CD4-positive, alpha-beta memory T cell (primary cell): ENCODE data around the gene INPP4B. TPM values are rescaled to one million over a fixed set of nuclear protein-coding genes. Genes with fewer than 3 reads are reported as not detected.
"Not testable (repeated sequence)": the region's sequence is repeated elsewhere in the genome, so short reads cannot be mapped to it uniquely, and the experiment has no call there.

Experiments
- CTCF ChIA-PET: fragments of 350-600 bp; sonication (Branson Sonifier 250); formaldehyde crosslinking; loops from one replicate; lab custom pipeline; 2021; ENCODE audit warnings: inconsistent platforms; ENCODE audit not compliant: partially characterized antibody; lab: Charles Lee
- POLR2A ChIA-PET: fragments of 350-600 bp; sonication (Branson Sonifier 250); formaldehyde crosslinking; loops from one replicate; lab custom pipeline; 2021; ENCODE audit not compliant: partially characterized antibody; lab: Charles Lee
- DNase-seq, 5 donors: peaks; one replicate each; pipeline versions ENCODE4 v3.0.0 to v3.0.0-alpha.2; 2020 to 2022; ENCODE audit warnings: mixed read lengths in 1 of 5
- H3K27ac ChIP-seq: one replicate; pipeline ENCODE4 v1.7.0; 2013; ENCODE audit warnings: low read depth, low read length
- H3K27me3 ChIP-seq: 2 replicates; pipeline ENCODE4 v1.7.0; 2013; ENCODE audit warnings: mild to moderate bottlenecking, low read length, moderate library complexity; ENCODE audit not compliant: insufficient read depth
- H3K36me3 ChIP-seq: 2 replicates; pipeline ENCODE4 v1.7.0; 2013; ENCODE audit warnings: mild to moderate bottlenecking, low read length, moderate library complexity; ENCODE audit not compliant: insufficient read depth
- H3K4me1 ChIP-seq: 2 replicates; pipeline ENCODE4 v1.7.0; 2013; ENCODE audit warnings: mild to moderate bottlenecking, low read length, moderate library complexity; ENCODE audit not compliant: insufficient read depth
- H3K4me3 ChIP-seq, 2 donors: one replicate each; pipeline ENCODE4 v1.7.0; 2013; ENCODE audit warnings: low read length in 2 of 2, mild to moderate bottlenecking in 1 of 2
- H3K9me3 ChIP-seq, 2 donors: one replicate each; pipeline ENCODE4 v1.7.0; 2013; ENCODE audit warnings: low read length in 2 of 2, control low read depth in 1 of 2; ENCODE audit not compliant: control insufficient read depth in 1 of 2
- H3K27ac Mint-ChIP-seq, 7 donors: one replicate each; pipeline ENCODE4 v1.8.0; 2020 to 2021; ENCODE audit warnings: mixed read lengths in 7 of 7, mild to moderate bottlenecking in 6 of 7, inconsistent platforms in 3 of 7, moderate library complexity in 3 of 7
- H3K27me3 Mint-ChIP-seq, 2 donors: one replicate each; pipeline ENCODE4 v1.8.0; 2020 to 2021; ENCODE audit warnings: mixed read lengths in 2 of 2
- H3K36me3 Mint-ChIP-seq, 2 donors: one replicate each; pipeline ENCODE4 v1.8.0; 2020 to 2021; ENCODE audit warnings: mixed read lengths in 2 of 2, inconsistent platforms in 1 of 2, mild to moderate bottlenecking in 1 of 2
- H3K4me1 Mint-ChIP-seq, 4 donors: one replicate each; pipeline ENCODE4 v1.8.0; 2020 to 2021; ENCODE audit warnings: mixed read lengths in 4 of 4, mild to moderate bottlenecking in 1 of 4
- H3K4me3 Mint-ChIP-seq, 8 donors: one replicate each; pipeline ENCODE4 v1.8.0; 2020 to 2021; ENCODE audit warnings: mixed read lengths in 8 of 8, mild to moderate bottlenecking in 7 of 8, moderate library complexity in 6 of 8, inconsistent platforms in 3 of 8
- H3K9me3 Mint-ChIP-seq, 8 donors: one replicate each; pipeline ENCODE4 v1.8.0; 2020 to 2021; ENCODE audit warnings: mixed read lengths in 8 of 8, mild to moderate bottlenecking in 5 of 8, inconsistent platforms in 3 of 8, moderate library complexity in 1 of 8
- intact Hi-C: fragments of 100-400 bp; cut with micrococcal nuclease; formaldehyde crosslinking; loops from one replicate; pipeline ENCODE4 v1.15.1; 2023
- polyA plus RNA-seq, 2 donors: library from polyadenylated mRNA; unstranded; fragments of 300-500 nt; fragmentation: Illumina TruSeq; gene quantifications; one replicate each; pipeline ENCODE4 v1.2.3, GENCODE V29; 2021
- total RNA-seq, 2 experiments: library from RNA; stranded (reverse); gene quantifications; one replicate each; pipeline ENCODE4 v1.2.3, GENCODE V29; 2021

Gene INPP4B
- total and polyA plus RNA-seq, 4 experiments from 2014 or later, result 76.7 to 112 (median 80.8) TPM

- CTCF ChIA-PET, result interaction anchor here (0.8 to 1.0 kb wide), 2 partner anchors 14 to 29 kb away, joined by 3 to 4 read pairs; no protein-coding TSS in a partner anchor
- H3K27ac Mint-ChIP-seq, result no peak overlapping the region
- H3K4me1 ChIP-seq, result no peaks in the 10 kb centered on the region
- DNase-seq, result no peak
- peaks cover 0 to 3% of the 10 kb centered on the region in 2 donors for H3K36me3 Mint-ChIP-seq
- H3K9me3 ChIP-seq, result no peaks in the 10 kb centered on the region
- no peaks in the 10 kb centered on the region for H3K9me3 Mint-ChIP-seq
- H3K27ac ChIP-seq, result no peak overlapping the region
- intact Hi-C loops, result no loop called here
- H3K4me1 Mint-ChIP-seq, result no peaks in the 10 kb centered on the region
- no peak overlapping the region for H3K4me3 ChIP-seq
- H3K27me3 ChIP-seq, result no peaks in the 10 kb centered on the region
- H3K4me3 Mint-ChIP-seq, result no peak overlapping the region
- H3K27me3 Mint-ChIP-seq, result no peaks in the 10 kb centered on the region
- H3K36me3 ChIP-seq, result no peaks in the 10 kb centered on the region
- POLR2A ChIA-PET, result interaction anchor here (1.0 to 1.2 kb wide), 2 partner anchors 11 to 55 kb away, joined by 3 read pairs; no protein-coding TSS in a partner anchor
These were observed 333.9 kb downstream of the INPP4B start for GRCh38 chr4:142512161-142512560.

- no peaks in the 10 kb centered on the region for H3K27me3 Mint-ChIP-seq
These were observed 336.2 kb downstream of the INPP4B start for GRCh38 chr4:142509881-142510280.

GRCh38 chr4:142509381-142509780 lies 336.7 kb downstream of the INPP4B start:
- H3K36me3 ChIP-seq, H3K9me3 Mint-ChIP-seq, H3K27me3 Mint-ChIP-seq, H3K27me3 ChIP-seq, H3K4me3 Mint-ChIP-seq, intact Hi-C loops, H3K36me3 Mint-ChIP-seq, CTCF ChIA-PET, H3K4me3 ChIP-seq, H3K9me3 ChIP-seq, H3K4me1 Mint-ChIP-seq, H3K27ac Mint-ChIP-seq, DNase-seq, H3K27ac ChIP-seq, H3K4me1 ChIP-seq, POLR2A ChIA-PET: not testable (repeated sequence)

More at GRCh38 chr4:142509881-142510280, 336.2 kb downstream of the INPP4B start:
- no peak for DNase-seq
- intact Hi-C loops, result no loop called here
- H3K9me3 Mint-ChIP-seq, result no peaks in the 10 kb centered on the region
- H3K4me1 Mint-ChIP-seq, result peaks cover 0 to 4% (median under 1%) of the 10 kb centered on the region in 4 donors
- no peaks in the 10 kb centered on the region for H3K4me1 ChIP-seq
- no peaks in the 10 kb centered on the region for H3K27me3 ChIP-seq
- H3K36me3 Mint-ChIP-seq, result peaks cover 0 to 3% of the 10 kb centered on the region in 2 donors
- no peaks in the 10 kb centered on the region for H3K9me3 ChIP-seq
- no peaks in the 10 kb centered on the region for H3K36me3 ChIP-seq
- no peak overlapping the region for H3K4me3 Mint-ChIP-seq
- H3K27ac Mint-ChIP-seq, result no peak overlapping the region
- H3K27ac ChIP-seq, result no peak overlapping the region
- H3K4me3 ChIP-seq, result no peak overlapping the region
- ChIA-PET CTCF (no interaction called here), POLR2A (no interaction called here)

GRCh38 chr4:142500966-142501365 lies 345.1 kb downstream of the INPP4B start:
- Histone ChIP-seq H3K4me1 (no peaks in the 10 kb centered on the region), H3K4me3 (no peak overlapping the region), H3K27me3 (no peaks in the 10 kb centered on the region), H3K9me3 (no peaks in the 10 kb centered on the region), H3K27ac (no peak overlapping the region), H3K36me3 (no peaks in the 10 kb centered on the region)
- POLR2A ChIA-PET, result interaction anchor here (0.9 kb wide), 1 partner anchor 11 kb away, joined by 3 read pairs; no protein-coding TSS in a partner anchor
- no peak overlapping the region for H3K4me3 Mint-ChIP-seq
- no peaks in the 10 kb centered on the region for H3K36me3 Mint-ChIP-seq
- CTCF ChIA-PET, result no interaction called here
- no peak for DNase-seq
- intact Hi-C loops, result no loop called here
- no peaks in the 10 kb centered on the region for H3K27me3 Mint-ChIP-seq
- H3K4me1 Mint-ChIP-seq, result peaks cover 0 to 9% (median 6%) of the 10 kb centered on the region in 4 donors
- H3K9me3 Mint-ChIP-seq, result peaks cover 0 to 2% (median 0%) of the 10 kb centered on the region in 8 donors
- no peak overlapping the region for H3K27ac Mint-ChIP-seq

GRCh38 chr4:142497606-142498005 lies 348.5 kb downstream of the INPP4B start:
- ChIA-PET CTCF (interaction anchor here (1.1 kb wide), 1 partner anchor 15 kb away, joined by 3 read pairs; no protein-coding TSS in a partner anchor), POLR2A (no interaction called here)
- Mint-ChIP-seq H3K4me1 (peaks cover 0 to 5% (median 4%) of the 10 kb centered on the region in 4 donors), H3K27ac (no peak overlapping the region), H3K27me3 (no peaks in the 10 kb centered on the region), H3K9me3 (peaks cover 0 to 11% (median 2%) of the 10 kb centered on the region in 8 donors), H3K4me3 (no peak overlapping the region), H3K36me3 (peaks cover 2 to 5% of the 10 kb centered on the region in 2 donors)
- Histone ChIP-seq H3K4me3 (no peak overlapping the region), H3K36me3 (no peaks in the 10 kb centered on the region), H3K27ac (no peak overlapping the region), H3K4me1 (no peaks in the 10 kb centered on the region), H3K27me3 (no peaks in the 10 kb centered on the region), H3K9me3 (no peaks in the 10 kb centered on the region)
- intact Hi-C loops, result no loop called here
- DNase-seq, result no peak

GRCh38 chr4:142493255-142494110 lies 352.6 kb downstream of the INPP4B start:
- H3K4me3 ChIP-seq, result no peak overlapping the region
- no peaks in the 10 kb centered on the region for H3K4me1 ChIP-seq
- POLR2A ChIA-PET, result no interaction called here
- H3K36me3 ChIP-seq, result no peaks in the 10 kb centered on the region
- Mint-ChIP-seq H3K27me3 (no peaks in the 10 kb centered on the region), H3K4me1 (peaks cover 0 to 5% (median 3%) of the 10 kb centered on the region in 4 donors), H3K27ac (no peak overlapping the region), H3K4me3 (no peak overlapping the region), H3K9me3 (peaks cover 0 to 23% (median 9%) of the 10 kb centered on the region in 8 donors), H3K36me3 (peaks cover 9% of the 10 kb centered on the region in 2 donors)
- H3K9me3 ChIP-seq, result no peaks in the 10 kb centered on the region
- no peak overlapping the region for H3K27ac ChIP-seq
- intact Hi-C loops, result no loop called here
- CTCF ChIA-PET, result interaction anchor here (1.0 to 1.3 kb wide), 2 partner anchors 16 to 21 kb away, joined by 3 read pairs; no protein-coding TSS in a partner anchor
- DNase-seq, result no peak
- no peaks in the 10 kb centered on the region for H3K27me3 ChIP-seq

GRCh38 chr4:142485452-142485851 lies 360.6 kb downstream of the INPP4B start:
- H3K27ac Mint-ChIP-seq, result peak overlapping the region in 1 of 7 donors; percentile 8
- H3K4me1 ChIP-seq, result peaks cover 7% of the 10 kb centered on the region
- DNase-seq, result no peak
- no peak overlapping the region for H3K4me3 ChIP-seq
- ChIA-PET POLR2A (interaction anchor here (1.5 kb wide), 1 partner anchor 81 kb away, joined by 4 read pairs; no protein-coding TSS in a partner anchor), CTCF (interaction anchor here (1.0 to 1.3 kb wide), 2 partner anchors 20 to 235 kb away, joined by 3 read pairs; no protein-coding TSS in a partner anchor)
- no peaks in the 10 kb centered on the region for H3K36me3 ChIP-seq
- intact Hi-C loops, result loop anchor here (5.0 kb wide), 1 partner anchor 33 kb away; no protein-coding TSS in a partner anchor
- H3K27me3 ChIP-seq, result no peaks in the 10 kb centered on the region
- H3K9me3 Mint-ChIP-seq, result peaks cover 0 to 14% (median 8%) of the 10 kb centered on the region in 8 donors
- no peaks in the 10 kb centered on the region for H3K9me3 ChIP-seq
- no peak overlapping the region for H3K27ac ChIP-seq
- peaks cover 7 to 17% (median 13%) of the 10 kb centered on the region in 4 donors for H3K4me1 Mint-ChIP-seq
- H3K27me3 Mint-ChIP-seq, result no peaks in the 10 kb centered on the region
- H3K4me3 Mint-ChIP-seq, result no peak overlapping the region
- H3K36me3 Mint-ChIP-seq, result peaks cover 0 to 6% of the 10 kb centered on the region in 2 donors
